Effector CD4-positive, alpha-beta T cell (primary cell): ENCODE measurements around the gene KLF15.

Source experiments
- DNase-seq: peaks from one replicate; pipeline ENCODE4 v3.0.0-alpha.2; 2020

The KLF15 gene

GRCh38 chr3:126360046-126360713, 3.0 kb upstream of the KLF15 start:
- no peak for DNase-seq

GRCh38 chr3:126358816-126359181, 1.6 kb upstream of the KLF15 start:
- DNase-seq, result no peak

GRCh38 chr3:126358038-126358815, 1.0 kb upstream of the KLF15 start:
- no peak for DNase-seq

GRCh38 chr3:126356373-126357264, 589 bp downstream of the KLF15 start:
- DNase-seq, result no peak

GRCh38 chr3:126355777-126356372, 1.3 kb downstream of the KLF15 start:
- DNase-seq, result no peak

- DNase-seq, result no peak
These were observed 2.0 kb downstream of the KLF15 start for GRCh38 chr3:126355251-126355650.

GRCh38 chr3:126354776-126355175, 2.4 kb downstream of the KLF15 start:
- DNase-seq, result no peak

- no peak for DNase-seq
These were observed 3.4 kb downstream of the KLF15 start for GRCh38 chr3:126353694-126354321.

- no peak for DNase-seq
These were observed 4.4 kb downstream of the KLF15 start for GRCh38 chr3:126352476-126353454.

- DNase-seq, result no peak
These were observed 5.3 kb downstream of the KLF15 start for GRCh38 chr3:126351771-126352475.

GRCh38 chr3:126351086-126351770, 6.0 kb downstream of the KLF15 start:
- no peak for DNase-seq

- DNase-seq, result no peak
These were observed 6.6 kb downstream of the KLF15 start for GRCh38 chr3:126350502-126351085.

- DNase-seq, result no peak
These were observed 7.4 kb downstream of the KLF15 start for GRCh38 chr3:126349611-126350501.

GRCh38 chr3:126349071-126349470, 8.1 kb downstream of the KLF15 start:
- no peak for DNase-seq

- DNase-seq, result no peak
These were observed 8.8 kb downstream of the KLF15 start for GRCh38 chr3:126348308-126348920.

- no peak for DNase-seq
These were observed 9.6 kb downstream of the KLF15 start for GRCh38 chr3:126347543-126348161.

GRCh38 chr3:126346466-126346865, 10.7 kb downstream of the KLF15 start:
- no peak for DNase-seq
